Breast epithelium (tissue), 3 donors: Measurements from ENCODE around the gene LYVE1.

ENCODE experiments used
- POLR2A ChIP-seq: fragments of 450-650 bp; IDR thresholded peaks from one replicate; pipeline ENCODE4 v1.6.1; 2016; ENCODE audit warnings: antibody characterized with exemption, mild to moderate bottlenecking, moderate library complexity
- TF ChIP-seq, protein P1 (sequence below), 3 donors: fragments of 450-650 bp; IDR thresholded peaks; one replicate each; pipeline ENCODE4 v1.5.1; 2016 to 2017; ENCODE audit warnings: antibody characterized with exemption in 3 of 3, mild to moderate bottlenecking in 3 of 3, moderate library complexity in 3 of 3

- TF ChIP-seq, protein P1, sequence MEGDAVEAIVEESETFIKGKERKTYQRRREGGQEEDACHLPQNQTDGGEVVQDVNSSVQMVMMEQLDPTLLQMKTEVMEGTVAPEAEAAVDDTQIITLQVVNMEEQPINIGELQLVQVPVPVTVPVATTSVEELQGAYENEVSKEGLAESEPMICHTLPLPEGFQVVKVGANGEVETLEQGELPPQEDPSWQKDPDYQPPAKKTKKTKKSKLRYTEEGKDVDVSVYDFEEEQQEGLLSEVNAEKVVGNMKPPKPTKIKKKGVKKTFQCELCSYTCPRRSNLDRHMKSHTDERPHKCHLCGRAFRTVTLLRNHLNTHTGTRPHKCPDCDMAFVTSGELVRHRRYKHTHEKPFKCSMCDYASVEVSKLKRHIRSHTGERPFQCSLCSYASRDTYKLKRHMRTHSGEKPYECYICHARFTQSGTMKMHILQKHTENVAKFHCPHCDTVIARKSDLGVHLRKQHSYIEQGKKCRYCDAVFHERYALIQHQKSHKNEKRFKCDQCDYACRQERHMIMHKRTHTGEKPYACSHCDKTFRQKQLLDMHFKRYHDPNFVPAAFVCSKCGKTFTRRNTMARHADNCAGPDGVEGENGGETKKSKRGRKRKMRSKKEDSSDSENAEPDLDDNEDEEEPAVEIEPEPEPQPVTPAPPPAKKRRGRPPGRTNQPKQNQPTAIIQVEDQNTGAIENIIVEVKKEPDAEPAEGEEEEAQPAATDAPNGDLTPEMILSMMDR (IDR thresholded peaks at IDR 0.05), result no peak
- no peak for TF ChIP-seq POLR2A
Observed at GRCh38 chr11:10540546-10540914, 27.9 kb downstream of the LYVE1 start.
